Stimulated activated CD8-positive, alpha-beta memory T cell treated with anti-CD3 and anti-CD28 coated beads, Interleukin-12 subunit alpha, Interleukin-12 subunit beta, amount 100 ng/mL, for 1 hour (primary cell): ENCODE results near the gene S1PR4.
"Not testable (repeated sequence)": the region's sequence is repeated elsewhere in the genome, so short reads cannot be mapped to it uniquely, and the experiment has no call there.

Source experiments
- DNase-seq: peaks from one replicate; pipeline ENCODE4 v3.0.0-alpha.2; 2020; ENCODE audit warnings: low read depth

S1PR4 gene

DNA sequence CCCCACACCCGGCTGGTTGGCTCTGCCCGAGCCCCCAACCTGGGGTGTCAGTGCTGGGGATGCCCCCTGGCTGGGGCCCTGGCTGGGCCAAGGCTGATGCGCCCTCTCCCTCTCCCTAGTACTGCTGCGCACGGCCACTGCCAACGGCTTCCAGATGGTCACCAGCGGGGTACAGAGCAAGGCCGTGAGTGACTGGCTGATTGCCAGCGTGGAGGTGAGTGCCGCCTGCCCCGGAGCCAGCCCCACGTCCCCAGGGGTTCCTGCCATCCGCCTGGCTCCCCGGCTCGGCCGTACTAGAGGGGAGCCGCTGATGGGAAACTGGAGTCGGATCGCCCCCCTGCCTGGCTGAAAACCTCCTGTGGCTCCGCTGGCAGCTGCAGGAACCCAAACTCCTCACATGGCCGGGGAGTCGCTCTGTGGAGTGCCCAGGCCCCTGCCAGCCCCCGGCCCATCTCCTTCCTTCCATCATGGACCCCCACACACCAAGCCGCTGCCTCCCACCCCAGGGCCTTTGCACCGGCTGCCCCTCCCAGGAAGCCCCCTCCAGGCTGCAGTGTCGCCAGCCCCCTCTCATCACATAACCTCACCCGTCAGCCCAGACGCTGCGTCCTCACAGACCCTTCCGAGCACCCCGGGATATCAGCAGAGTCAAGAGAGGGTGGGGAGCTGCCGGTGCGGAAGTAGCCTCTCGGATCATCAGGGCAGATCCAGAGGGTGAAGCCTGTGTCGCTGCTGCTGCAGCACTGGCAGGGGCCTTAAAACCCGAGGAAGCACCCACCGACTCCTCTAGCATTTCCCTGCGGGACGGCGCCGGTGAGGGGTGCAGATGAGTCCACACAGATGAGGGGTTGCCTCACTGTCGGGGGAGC is 17.7 kb downstream of the S1PR4 start:
- no peak for DNase-seq

DNA sequence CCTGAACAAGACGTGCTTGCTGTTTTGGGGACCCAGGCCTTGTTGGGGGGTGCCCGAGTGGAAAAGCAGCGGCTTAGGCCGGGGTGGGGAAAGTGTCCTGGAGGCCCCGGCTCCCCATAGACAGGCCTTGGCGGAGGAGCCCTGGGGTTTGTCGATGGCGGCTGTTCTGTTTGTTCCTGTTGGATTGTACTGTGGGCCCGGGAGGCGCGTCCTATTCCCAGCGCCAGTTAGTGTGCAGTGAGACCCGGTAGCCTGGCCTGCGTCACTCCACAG is 18.3 kb downstream of the S1PR4 start:
- DNase-seq = no peak

DNA sequence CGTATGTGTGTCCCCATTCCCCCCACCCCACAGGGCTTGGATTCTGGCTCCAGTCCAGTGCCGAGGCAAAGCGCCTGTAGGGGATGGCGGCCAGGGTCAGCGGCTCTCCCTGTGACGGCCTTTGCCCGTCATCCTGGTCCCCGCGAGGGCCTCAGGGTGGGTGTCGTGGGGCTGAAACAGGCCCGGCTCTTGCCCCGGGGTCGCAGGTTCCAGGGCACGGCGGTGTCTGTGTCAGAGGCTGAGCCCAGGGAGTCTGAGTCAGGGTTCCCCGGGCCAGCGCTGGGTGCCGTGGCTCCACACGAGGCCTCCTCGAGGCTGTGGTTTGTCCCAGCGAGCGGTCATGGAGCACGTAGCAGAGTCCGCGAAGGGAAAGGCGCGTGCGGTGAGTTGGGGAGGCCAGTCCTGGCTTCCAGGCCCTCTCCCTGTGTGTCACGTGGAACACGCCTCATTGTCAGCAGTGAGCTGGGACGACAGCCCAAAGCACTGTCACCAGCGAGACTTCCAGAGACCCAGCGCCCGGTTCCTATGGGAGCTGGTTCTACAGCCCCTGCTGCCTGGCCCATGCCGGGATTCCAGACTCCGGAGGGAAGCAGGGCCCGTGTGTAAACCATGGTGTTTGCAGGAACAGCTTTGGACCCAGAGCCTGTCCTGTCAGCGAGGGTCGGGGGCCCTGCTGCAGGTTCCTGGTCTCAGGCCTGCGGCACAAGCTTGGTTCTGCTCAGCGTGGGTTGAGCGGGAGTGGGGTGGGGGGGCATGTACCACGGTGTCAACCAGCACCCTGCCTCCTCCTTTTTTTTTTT is 20.5 kb downstream of the S1PR4 start:
- no peak for DNase-seq

DNA sequence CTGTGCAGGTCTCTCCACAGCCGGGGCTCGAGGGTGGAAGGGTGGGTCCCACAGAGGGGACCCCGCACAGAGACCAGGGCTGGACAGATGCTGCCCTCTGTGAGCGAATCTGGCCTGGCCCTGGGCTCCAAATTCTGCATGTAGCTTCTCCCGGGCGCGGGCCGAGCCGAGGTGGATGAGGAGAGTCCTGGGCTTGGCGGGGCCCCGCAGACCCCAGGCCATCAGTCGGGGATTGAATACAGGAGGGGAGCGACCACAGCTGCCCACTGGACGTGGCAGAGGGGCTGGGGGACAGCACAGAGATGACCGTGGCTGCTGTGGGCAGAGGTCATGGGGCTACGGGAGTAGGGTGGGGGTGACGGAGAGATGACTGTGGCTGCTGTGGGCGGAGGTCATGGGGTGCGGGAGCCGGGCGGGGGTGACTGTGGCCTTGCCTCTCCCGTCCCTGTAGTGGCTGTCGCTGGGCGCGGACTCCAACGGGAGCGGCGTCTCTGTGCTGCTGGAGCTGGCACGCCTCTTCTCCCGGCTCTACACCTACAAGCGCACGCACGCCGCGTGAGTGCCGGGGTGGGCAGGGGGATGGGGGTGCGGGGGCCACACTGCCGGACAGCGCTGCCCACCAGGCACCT is 22.6 kb downstream of the S1PR4 start:
- DNase-seq = no peak

DNA sequence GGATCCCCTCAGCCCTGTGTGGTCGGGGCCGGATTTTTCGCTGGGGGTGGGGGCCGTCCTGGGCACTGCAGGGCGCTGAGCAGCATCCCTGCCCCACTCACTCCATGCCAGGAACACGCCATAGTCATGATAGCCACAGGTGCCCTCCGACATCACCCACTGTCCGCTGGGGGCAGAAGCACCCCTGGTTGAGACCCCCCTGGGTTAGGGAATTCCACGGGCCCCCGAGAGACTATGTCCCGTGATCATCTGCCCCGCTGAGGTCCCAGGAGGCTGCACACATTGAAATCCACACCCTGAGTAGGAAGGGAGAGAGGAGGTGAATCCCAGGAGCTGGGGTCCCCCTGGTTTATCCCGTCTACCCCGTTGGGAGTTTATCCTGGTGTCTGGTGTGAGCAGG is 23.3 kb downstream of the S1PR4 start:
- no peak for DNase-seq

DNA sequence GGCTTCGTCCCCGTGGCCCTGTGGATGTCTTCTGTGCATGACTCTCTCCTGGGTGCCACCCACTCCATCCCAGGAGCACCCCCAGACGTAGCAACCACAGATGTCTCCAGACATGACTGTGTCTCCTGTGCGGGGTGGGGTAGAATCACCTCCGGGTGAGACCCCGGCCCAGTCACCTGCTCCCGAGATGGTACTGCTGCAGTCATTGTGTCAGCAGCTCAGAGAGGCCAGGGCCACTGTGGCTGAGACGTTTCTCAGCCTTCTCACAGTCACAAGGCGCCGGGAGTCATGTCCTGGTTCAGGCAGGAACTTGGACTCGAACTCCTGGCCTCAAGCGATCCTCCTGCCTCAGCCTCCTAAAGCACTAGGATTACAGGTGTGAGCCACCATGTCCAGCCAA is 23.8 kb downstream of the S1PR4 start:
- DNase-seq = no peak

DNA sequence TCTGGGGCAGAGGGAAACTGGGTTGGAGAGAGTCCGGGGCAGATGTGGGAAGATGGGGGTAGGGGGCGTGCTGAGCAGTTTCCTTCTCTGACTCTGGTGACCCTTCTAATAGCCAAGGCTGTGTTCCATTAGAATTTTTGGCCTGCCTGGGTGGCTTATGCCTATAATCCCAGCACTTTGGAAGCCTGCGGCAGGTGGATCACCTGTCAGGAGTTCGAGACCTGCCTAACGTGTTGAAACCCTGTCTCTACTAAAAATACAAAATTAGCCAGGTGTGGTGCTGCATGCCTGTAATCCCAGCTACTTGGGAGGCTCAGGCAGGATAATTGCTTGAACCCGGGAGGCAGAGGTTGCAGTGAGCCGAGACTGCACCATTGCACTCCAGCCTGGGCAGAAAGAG is 24.3 kb downstream of the S1PR4 start:
- DNase-seq = not testable (repeated sequence)

DNA sequence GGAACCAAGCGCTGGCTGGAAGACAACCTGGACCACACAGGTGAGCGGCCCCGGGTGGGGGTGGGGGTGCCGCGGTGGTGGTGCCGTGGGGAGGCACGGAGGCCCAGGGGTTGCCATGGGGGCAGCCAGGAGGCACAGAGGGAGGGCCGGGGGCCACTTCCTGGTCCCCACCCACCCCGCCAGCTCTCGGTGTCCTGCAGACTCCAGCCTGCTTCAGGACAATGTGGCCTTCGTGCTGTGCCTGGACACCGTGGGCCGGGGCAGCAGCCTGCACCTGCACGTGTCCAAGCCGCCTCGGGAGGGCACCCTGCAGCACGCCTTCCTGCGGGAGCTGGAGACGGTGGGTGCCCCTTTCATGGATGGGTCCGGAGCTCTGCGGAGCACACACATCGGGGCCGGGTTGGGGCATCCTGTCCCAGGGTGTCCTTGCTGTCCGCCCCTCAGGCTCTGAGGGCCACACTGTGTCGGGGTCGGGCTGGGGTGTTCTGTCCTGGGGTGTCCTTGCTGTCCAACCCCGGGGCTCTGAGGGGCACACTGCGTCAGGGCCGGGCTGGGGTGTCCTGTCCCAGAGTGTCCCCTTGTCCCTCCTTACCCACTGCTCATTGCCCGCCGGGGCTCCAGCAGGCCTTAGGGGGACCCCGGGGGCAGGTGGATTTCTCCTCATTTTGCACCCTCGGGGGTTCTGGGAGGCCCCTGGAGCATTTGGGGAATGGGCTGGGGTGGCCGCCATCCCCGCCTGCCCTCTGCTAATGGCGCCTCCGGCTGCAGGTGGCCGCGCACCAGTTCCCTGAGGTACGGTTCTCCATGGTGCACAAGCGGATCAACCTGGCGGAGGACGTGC is 25.5 kb downstream of the S1PR4 start:
- no peak for DNase-seq

DNA sequence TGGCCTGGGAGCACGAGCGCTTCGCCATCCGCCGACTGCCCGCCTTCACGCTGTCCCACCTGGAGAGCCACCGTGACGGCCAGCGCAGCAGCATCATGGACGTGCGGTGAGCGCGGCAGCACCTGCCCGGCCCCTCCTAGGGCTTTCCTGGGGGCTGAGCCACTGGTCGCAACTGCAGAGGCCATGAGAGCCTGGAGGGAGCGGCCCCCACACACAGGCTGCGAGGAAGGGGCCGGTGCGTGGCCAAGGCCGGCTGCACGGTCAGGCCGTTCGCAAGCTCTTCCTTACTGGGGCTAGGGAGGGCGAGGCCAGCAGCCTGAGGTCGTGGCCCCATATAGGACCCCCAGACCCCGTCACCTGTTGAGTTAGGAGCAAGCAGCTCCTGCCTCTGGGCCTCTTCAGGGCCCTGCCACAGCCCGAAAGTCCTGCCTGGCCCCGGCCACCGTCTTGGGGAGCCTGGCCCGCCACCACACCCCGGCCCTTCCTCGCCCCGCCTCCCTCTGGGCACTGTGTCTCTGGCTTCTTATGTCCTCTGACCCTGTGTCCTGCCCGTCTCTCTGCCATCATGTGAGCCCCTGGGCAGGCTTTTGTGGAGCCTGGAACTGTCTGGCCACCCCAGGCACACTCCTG is 26.2 kb downstream of the S1PR4 start:
- no peak for DNase-seq

DNA sequence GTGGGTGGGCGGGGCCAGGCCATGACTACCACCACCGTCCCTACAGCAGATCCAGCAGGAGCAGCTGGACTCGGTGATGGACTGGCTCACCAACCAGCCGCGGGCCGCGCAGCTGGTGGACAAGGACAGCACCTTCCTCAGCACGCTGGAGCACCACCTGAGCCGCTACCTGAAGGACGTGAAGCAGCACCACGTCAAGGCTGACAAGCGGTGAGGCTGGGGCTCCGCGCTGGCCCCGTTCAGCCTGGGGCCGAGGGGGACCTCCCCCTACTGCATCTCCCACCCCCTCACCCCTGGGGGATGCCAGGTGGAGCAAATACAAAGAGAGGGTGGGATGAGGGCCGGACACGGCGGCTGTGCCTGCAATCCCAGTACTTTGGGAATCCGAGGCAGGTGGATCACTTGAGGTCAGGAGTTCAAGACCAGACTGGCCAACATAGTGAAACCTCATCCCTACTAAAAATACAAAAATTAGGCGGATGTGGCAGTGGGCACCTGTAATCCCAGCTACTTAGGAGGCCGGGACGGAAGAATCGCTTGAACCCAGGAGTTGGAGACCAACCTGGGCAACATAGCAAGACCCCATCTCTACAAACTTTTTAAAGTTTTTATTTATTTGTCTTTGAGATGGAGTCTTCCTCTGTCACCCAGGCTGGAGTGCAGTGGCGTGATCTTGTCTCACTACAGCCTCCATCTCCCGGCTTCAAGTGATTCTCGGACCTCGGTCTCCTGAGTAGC is 27.8 kb downstream of the S1PR4 start:
- DNase-seq = no peak

DNA sequence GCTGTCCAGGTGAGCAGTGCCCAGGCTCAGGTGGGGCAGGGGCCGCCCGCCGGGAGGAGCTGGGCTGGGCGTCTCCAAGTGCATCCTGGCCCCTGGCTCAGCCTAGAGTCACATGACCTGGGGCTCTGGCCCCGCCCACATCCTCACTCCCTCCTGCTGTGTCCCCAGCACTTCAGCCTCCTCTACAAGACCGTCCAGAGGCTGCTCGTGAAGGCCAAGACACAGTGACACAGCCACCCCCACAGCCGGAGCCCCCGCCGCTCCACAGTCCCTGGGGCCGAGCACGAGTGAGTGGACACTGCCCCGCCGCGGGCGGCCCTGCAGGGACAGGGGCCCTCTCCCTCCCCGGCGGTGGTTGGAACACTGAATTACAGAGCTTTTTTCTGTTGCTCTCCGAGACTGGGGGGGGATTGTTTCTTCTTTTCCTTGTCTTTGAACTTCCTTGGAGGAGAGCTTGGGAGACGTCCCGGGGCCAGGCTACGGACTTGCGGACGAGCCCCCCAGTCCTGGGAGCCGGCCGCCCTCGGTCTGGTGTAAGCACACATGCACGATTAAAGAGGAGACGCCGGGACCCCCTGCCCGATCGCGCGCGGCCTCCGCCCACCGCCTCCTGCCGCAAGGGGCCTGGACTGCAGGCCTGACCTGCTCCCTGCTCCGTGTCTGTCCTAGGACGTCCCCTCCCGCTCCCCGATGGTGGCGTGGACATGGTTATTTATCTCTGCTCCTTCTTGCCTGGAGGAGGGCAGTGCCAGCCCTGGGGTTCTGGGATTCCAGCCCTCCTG is 29.1 kb downstream of the S1PR4 start:
- DNase-seq = no peak

DNA sequence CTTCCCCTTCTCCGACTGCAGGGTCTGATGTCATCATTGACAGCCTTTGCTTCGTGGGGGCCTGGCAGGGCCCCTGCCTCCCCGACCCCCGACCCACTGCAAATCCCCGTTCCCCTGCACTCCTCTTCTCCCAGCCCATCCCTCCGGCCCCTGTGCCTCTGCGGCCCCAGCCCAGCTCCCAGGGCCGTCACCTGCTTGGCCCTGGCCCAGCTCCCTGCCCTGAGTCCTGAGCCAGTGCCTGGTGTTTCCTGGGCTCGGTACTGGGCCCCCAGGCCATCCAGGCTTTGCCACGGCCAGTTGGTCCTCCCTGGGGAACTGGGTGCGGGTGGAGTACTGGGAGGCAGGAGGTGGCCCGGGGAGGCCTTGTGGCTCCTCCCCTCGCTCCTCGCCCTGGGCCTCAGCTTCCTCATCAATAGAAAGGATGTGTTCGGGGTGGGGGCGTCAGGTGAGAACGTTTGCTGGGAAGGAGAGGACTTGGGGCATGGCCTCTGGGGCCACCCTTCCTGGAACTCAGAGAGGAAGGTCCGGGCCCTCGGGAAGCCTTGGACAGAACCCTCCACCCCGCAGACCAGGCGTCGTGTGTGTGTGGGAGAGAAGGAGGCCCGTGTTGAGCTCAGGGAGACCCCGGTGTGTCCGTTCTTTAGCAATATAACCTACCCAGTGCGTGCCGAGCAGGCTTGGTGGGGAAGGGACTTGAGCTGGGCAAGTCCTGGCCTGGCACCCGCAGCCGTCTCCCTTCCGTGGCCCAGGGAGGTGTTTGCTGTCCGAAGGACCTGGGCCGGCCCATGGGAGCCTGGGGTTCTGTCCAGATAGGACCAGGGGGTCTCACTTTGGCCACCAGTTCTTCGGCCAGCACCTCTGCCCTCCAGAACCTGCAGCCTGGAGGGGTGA is 30.0 kb downstream of the S1PR4 start:
- DNase-seq = no peak

DNA sequence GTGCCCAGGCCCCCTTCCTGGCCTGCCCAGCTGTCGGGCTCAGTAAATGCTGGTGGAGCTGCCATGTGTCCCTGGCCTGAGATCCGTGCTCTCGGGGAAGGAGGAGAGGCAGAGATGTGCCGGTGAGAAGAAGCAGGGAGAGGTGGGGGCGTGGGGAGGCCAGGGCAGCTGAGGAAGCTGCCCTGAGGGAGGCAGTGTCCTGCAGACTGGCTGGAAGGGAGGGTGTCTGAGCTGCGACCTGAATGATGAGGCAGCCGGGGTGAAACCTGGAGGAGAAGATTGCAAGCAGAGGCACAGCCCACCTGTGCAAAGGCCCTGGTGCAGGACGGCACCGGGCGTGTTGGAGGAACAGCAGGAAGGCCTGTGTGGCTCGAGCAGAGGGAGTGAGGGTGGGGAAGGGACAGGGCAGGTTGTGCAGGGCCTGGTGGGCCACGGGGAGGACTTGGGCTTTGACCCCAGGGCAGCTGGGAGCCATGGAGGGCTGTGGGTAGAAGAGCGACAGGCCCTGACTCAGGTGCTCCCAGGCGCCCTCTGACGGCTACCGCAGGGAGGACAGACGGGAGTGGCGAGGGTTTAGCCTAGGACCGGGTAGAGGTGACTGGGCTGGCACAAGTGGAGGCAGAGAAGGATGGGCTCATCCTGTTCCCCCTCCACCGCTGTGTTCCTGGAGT is 31.9 kb downstream of the S1PR4 start:
- peak; percentile 50 for DNase-seq

DNA sequence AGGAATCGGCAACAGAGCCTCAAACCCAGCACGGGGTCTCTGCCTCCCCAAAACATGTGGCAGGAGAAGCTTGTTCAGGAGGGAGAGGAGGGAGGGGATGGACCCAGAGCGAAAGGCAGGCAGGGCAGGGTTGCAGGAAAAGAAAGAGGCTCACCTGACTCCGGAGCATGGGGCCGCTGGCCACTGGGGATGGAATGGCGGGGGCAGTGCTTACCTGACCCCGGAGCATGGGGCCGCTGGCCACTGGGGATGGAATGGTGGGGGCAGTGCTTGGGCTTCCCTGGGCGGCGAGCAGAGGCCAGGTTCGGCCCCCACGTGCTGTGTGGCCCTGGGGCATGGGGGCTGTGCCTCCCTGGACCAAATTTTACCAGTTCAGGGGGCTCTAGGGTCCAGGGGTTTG is 32.6 kb downstream of the S1PR4 start:
- no peak for DNase-seq

DNA sequence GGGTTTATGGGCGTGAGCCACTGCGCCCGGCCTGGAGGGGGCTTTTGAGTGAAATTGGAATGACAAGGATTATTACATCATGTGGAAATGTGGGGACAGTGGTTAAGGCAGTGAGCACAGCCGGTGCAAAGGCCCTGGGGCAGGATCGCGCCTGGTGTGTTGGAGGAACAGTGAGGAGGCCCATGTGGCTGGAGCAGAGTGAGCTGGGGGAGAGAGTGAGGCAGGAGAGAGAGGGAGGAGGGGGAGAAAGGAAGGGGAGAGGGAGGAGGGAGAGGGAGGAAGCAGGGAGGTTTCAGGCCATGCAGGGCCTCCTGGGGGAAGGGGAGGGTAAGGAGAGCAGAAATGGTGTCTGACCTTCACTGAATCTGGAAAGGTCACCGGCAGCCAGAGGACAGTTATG is 34.6 kb downstream of the S1PR4 start:
- no peak for DNase-seq

DNA sequence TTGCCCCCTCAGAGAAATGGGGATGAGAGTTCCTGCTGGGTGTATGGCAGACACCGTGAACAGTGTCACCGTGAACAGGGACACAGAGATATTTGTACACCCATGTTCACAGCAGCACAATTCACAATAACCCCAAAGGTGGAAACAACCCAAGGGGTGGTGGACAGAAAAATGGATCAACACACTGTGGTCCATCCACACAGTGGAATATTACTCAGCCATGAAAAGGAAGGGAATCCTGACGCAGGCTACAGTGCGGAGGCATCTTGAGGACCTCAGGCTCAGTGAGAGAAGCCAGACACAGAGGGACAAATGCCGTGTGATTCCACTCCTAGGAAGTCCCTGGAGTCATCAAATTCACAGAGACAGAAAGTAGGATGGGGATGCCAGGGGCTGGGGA is 38.3 kb downstream of the S1PR4 start:
- DNase-seq = no peak

DNA sequence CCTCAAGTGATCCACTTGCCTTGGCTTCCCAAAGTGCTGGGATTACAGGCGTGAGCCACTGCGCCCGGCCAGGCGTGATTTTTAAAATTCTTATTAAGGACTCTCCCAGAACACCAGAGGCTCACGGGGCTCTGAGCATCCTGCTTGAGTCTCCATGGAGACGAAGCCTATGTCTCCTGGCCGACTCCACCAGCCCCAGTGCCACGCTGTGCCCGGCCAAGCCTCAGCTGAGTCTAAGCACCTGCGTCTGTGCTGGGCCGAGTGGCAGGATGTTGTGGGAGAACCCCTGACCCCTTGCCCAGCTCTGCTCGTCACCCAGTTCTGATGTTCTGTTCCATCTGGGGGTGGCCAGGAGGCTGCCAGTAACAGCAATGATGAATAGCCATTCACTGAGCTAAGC is 42.0 kb downstream of the S1PR4 start:
- no peak for DNase-seq

DNA sequence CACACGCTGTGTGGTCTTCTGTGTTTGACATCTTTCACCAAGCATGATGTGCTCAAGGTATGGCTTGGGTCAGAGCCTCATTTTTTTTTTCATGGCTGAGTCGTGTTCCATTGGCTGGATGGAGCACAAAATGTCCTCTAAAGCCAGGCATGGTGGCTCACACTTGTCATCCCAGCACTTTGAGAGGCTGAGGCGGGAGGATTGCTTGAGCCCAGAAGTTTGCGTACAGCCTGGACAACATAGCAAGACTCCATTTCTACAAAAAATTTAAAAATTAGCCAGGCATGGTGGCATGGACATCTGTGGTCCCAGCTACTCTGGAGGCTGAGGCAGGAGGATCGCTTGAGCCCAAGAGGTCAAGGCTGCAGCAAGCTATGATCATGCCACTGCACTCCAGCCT is 43.0 kb downstream of the S1PR4 start:
- DNase-seq = not testable (repeated sequence)

DNA sequence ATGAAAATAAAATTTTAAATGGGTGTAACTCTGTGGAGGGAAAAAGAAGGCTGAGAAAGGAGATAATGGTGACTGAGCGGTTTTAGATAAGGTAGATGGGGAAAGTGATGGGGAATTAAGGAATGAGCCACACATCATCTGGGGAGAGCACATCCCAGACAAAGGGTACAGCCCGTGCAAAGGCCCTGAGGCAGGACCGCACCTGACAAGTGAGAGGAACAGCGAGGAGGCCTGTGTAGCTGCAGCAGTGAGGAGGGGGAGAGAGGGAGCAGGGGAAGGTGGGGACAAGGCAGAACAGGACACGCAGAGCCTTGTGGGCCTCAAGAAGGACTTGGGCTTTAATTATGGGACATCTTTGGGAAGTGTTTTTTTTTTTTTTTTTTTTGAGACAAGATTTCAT is 44.1 kb downstream of the S1PR4 start:
- DNase-seq = no peak
